NCI-H748 treated with DMSO at 0.1 percent for 48 hours (cell line): ENCODE measurements around the gene USP27X.

Experiments used
- DNase-seq: peaks from one replicate; lab custom pipeline; 2025; lab: John Stamatoyannopoulos, UW

The USP27X gene

DNA sequence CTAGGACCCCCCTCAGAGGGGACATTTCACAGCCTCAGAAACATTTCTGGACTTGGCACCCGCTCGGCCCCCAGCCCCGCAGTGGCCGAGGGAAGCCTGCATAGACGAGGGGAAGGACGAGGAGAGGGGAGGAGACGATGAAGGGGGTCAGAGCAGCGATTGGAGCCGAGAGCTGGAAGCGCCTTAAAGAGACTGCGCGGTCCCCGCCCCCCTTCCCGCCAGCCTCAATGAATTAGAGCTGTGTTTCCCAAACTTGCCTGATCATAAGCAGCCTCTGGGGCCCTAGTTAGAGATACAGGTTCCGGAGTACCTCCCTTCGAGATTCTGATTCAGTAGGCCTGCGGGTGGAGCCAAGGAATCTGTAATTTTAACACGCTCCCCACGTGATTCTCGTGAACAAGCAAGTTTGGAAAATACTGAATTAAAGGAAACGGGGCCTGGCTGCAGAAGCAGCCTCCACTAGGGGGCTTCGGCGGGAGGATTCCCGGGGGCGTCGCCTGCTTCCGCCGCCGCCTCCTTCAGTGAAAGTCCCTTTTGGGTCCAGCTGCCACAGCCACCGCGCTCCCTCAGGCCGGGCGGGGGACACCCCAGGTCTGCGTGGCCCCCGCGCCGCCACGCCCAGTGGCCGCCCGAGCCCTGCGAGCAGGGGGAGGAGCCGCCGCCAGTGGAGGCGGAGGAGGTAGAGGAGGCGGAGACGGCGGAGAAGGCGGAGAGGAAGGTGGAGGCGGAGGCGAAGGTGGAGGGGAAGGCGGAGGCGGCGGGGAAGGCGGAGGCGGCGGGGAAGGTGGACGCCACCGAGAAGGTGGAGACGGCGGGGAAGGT is at the start of gene USP27X:
Gene USP27X (plus strand): TSS at position 651 of the 822 bp plus-strand sequence. CDS start 824 bp downstream, outside the sequence.
- DNase-seq: peak; percentile 53

DNA sequence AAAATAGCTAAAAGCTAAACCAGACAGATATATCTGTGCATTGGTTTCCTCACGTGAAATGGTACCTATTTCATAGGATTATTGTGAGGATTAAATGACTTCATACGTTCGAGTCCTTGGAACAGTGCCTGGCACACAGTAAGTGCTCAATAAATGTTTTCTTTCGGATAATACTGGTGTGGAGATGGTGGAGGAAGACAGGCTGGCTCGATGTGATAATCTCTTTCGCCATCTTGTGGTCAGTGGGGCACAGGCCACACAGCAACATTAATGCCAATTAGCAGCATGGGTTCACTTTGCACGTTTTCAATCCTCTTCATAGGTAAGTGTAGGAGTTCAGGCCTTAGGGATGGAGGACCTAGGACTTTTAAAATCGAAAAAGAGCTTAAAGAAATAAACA is 40.9 kb upstream of the USP27X start:
- DNase-seq: peak; percentile 11

DNA sequence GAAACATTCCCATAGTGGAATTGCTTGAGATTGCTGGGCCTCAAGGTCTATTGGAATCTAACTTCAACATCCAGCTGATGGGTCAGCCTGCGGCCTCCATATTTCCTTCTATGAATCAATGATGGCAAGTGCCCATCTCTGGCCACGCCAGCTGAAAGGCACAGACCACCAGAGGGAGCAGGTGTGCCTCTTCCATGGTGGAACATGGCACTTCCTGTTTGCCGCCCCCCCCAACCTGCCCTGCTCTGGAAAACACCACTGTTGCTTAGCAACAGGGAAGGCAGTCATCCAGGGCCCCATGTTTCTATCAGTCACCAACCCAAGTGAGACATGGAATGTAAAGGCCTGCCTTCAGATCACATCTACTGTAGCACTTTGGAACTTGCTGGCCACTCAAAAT is 38.6 kb upstream of the USP27X start:
- DNase-seq: peak; percentile 85

DNA sequence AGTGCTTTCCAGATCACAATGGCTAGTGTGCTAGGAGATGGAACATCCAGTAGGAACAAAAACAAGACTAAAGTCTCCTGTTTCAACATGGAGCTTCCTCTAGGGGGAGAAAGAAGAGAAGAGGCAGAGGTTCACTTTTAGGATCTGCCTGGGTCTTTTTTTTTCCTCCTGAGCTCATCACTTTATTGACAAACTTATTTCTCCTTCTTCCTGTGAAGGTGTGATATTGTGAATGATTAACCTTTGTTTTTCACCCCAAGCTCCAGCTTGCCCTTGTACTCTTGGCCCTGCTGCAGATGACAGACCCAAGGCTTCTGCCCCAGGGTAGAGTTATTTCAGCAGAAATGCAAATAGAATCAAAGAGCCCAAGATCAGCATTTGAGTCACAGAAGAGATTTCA is 36.7 kb upstream of the USP27X start:
- no peak for DNase-seq

DNA sequence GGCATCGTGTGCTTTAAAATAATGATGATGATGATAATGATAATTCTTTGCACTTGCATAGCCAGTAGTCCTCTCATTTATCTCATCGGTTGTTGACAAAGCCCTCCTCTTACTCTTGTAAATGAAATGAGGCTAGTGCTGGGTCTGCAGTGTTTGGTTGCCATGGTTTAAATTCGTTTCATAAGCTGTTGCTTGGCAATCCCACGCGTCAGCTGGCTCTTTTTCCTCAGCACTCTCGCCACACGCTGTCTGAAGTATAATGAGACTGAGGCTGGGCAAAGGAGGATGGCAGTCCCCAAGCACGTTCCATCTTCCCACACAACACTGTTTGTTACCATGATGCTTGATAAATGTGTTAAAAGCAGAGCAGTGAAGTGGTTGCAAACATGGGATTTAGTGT is 34.7 kb upstream of the USP27X start:
- DNase-seq: peak; percentile 91

DNA sequence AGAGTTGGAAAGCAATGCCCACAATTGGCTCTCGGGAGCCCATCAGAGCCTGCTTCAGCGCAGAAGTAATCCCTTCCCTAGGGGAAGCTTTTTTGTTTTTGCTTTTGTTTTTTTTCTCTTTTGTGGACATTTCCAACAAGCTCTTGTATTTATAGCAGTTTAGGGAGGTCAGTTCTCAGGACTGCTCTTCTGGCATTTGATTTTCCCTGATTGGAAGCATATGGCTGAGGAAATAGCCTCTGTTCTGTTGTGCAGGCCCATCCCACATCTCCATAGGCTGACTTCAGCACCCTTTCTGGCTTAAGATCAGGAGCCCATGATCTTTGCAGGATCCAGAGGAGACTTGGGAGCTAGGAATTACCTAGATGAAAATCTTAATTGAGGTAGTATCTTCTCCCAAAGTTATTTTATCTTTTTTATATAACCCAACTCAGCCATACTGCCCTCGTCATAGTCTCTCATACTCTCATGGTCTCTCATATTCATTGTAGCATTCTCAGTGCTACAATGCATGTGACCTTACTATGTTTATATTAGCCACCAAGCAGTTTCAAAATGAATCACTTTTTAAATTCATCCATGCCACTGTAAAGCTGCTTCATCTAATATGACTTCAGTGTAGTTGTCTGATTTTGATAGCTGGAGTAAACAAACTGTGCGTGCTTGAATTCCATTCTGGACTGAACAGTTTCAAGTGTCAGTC is 33.4 kb upstream of the USP27X start:
- DNase-seq: no peak

DNA sequence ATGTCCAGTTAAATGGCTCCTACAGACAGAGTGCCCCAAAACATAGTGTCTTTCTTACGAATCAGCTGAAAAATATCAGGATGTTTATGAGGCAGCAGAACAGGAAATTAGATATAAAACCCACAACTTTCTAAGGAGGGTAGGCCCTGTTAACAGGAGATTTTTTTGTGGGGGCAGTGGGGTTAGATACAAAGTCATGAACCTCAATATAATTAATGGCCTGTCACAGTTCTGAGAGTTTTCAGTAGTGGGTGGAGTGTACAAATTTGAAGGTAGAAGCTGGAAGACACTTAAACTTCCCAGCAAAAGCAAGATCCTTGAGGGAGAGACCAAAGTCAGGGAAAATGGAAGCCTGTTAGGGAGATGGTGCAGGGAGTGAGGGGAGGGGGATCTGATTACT is 32.8 kb upstream of the USP27X start:
- no peak for DNase-seq

DNA sequence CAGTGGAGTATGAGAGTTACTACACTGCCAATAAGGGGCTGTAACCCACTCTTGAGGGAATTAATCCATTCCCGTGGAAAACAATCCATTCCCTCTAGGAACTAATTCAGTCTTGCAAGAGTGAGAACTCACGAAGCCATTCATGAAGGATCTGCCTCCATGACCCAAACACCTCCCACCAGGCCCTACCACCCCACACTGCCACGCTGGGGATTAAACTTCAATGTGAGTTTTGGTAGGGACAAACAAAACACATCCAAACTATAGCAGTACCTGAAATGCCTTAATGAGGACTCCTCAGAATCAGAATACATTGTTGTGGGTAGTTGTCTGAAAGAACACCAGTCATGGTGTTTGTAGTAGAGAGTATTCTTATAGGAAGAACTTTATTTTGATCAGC is 31.0 kb upstream of the USP27X start:
- no peak for DNase-seq

DNA sequence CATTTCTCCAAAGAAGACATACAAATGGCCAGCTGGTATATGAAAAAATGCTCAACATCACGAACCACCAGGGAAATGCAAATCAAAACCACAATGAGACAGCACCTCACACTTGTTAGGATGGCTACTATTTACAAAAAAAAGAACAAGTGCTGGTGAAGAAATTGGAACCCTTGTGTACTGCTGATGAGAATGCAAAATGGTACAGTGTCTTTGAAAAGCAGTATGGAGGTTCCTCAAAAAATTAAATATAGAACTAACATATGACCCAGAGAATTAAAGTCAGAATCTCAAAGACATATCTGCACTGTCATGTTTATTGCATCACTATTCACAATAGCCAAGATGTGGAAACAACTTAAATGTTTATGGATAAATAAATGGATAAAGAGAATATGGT is 29.3 kb upstream of the USP27X start:
- DNase-seq: no peak

DNA sequence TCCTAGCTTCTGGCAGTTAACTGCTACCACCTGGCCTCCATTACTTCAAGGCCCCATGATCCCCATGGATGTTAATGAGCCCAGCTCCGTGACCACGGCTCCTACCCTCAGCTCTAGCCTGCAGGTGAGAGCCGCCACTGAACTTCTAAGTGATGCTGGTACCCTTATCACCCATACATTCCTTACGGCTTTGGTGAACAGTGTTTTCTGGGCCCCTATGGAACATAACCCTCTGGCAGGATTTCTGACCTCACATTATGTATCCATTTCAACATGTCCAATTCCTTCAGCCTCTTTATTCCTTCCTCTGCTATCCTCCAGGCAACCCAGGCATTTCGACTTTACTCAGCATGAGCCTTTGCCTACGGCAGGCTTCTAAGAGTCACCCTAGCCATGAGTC is 25.6 kb upstream of the USP27X start:
- no peak for DNase-seq

DNA sequence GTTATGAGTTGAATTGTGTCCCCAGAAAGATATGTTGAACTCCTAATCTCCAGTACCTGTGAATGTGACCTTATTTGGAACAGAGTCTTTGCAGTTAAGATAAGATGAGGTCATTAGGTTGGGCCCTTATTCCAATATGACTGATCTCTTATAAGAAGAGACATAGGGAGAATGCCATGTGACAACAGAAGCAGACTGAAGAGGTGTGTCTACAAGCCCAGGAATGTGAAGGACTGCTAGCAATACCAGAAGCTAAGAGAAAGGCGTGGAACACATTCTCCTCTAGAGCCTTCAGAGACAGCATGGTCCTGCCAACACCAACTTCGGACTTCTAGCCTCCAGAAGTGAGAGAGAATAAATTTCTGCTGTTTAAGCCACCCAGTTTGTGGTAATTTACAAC is 22.5 kb upstream of the USP27X start:
- no peak for DNase-seq

DNA sequence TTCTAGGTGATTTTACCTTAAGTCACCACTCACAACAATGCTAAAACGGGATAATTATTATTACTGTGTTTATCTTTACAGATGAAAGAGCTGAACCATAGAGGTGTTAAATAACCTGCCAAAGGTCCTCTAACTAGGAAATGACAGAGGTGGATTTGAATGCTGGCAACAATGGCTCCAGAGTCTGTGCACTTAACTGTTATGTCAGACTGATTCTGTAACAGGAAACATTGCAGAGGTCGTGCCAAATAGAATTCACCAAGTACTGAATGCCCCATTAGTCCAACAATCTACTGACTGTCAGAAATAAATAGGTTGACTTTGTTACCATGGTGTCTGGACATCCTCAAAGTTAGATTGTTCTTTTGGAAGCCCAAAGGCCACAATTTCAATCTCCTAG is 20.9 kb upstream of the USP27X start:
- no peak for DNase-seq

DNA sequence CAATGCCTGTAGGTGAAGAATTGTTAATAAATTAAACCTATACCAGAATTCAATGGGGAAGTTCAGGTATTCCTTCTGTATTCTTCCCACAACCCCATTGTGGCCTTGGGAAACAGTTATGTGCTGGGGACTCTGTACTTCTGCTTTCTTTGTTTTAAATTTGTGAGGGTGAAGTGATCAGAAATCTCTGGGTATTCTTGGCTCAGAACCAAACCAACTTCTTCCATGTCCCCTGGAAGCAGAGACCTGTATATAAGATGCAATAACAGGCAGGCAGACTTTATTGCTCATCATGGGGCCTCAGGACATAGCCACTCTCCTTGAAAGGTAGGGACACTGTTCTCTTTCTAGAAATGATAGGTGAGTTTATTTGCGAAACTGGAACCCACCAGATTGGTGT is 19.8 kb upstream of the USP27X start:
- no peak for DNase-seq

DNA sequence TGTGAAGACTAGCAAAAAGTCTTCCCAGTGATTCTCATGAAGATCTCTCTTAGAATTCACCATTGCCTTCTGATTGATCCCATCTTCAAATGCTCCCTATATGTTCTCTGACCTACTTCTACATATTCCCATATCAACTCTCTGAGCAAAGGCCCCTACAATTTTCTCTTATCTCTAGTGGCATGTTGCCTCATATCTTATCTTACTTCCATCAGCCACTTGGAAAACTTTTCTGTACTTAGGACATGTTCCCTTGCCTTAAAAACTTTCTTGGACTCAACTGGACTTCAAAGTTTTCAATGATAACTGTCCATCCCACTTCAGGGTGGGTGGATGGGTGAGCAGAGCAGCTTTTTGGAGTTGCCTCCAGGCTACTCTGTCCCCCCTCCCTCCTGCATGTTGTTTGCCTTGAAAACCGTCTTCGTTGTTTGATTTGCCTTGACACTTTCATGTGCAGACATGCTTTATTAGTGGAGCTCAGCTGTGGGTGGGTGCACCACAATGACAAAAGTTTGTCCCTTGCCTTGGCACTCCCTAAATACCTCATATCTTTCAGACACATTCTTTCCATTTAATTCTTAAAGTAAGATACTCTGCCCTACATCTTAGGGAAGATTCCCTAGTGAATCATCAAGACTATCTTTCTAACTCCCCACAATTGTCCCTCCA is 18.3 kb upstream of the USP27X start:
- no peak for DNase-seq

DNA sequence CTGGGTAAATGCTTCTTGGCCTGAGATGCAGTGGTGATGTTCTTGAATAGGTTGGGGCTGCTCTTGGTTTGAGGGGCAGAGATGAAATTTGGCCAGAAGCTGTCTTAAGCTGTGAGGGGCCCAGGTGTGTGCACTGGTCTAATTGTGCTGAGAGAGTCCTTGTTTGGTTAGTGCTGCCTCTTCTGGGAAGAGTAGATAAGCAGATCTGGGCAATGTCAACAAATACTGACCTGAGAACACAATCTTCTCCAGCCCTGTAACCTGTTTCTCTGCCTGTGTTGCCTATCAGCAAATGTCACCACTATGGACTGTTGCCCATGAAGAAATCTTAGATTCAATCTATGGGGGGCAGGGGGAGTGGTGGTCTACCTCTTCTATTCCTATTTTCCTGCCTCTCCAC is 17.2 kb upstream of the USP27X start:
- no peak for DNase-seq

DNA sequence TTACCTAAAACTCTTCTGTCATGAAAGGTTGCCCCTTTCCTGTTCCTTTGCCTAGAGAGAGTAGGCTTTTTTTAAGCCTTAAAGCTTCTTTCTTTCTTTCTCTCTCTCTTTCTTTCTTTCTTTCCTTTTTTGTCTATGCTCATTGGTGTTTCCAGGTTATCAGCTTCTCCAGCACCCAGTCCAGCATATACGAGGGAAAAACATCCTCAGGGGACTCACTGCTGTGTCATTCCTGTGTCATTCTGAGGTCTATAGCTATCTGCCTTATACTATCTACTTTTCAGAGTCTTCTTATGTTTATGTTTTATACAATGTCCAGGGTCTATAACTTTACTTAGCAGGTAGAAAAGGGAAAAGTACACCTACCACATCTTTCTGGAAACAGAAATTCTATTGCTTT is 10.5 kb upstream of the USP27X start:
- DNase-seq: no peak

DNA sequence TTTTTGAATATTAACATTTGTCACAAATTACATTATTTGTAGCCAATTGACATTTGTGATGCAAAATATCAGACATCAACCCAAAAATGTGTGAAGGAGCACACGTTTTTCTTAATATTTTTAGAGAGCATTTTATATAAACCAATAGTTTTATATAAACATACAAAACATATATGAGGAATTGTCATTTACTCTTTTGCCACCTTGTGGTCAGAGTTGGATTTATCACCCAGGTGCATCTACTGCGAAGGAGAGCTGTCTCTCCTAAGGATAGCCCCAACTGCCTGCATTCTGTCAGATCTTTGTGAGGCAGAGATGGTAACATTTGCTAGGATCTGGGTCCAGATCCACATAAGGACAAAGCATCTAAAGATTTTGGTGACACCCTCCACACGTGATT is 2.5 kb upstream of the USP27X start:
- DNase-seq: peak; percentile 53

DNA sequence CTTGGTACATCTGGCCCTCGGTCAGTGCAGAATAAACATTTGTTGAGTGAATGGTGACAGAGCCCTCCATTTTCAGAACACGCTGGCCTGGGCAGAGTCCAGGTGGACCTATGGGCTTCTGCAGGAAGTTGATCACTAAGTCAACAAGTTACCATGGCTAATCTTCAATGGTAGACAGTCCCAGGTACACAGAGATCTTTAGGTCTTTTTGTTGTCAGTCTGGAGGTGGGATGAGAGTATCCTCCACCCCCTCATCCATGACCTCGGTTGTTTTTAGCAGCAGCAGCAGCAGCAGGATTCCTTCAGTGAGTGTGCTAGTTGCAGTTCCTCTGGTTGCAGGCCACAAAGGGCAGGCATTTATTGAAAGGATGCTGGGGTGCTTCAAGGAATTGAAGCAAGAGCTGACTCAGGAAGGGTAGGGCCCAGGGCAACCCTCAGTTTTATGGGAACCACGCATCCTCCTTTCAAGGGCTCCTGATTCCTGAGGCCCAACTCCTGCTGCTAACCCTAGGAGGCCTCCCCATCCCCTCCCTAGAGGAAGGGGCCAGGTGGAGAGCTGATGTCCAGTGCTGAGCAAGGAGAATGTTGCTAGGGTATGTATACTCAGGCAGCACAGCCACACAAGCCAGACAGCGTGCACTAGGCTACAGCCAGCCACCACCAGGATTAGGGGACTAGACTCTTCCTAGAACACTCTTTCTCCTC is 1.7 kb upstream of the USP27X start:
- no peak for DNase-seq

DNA sequence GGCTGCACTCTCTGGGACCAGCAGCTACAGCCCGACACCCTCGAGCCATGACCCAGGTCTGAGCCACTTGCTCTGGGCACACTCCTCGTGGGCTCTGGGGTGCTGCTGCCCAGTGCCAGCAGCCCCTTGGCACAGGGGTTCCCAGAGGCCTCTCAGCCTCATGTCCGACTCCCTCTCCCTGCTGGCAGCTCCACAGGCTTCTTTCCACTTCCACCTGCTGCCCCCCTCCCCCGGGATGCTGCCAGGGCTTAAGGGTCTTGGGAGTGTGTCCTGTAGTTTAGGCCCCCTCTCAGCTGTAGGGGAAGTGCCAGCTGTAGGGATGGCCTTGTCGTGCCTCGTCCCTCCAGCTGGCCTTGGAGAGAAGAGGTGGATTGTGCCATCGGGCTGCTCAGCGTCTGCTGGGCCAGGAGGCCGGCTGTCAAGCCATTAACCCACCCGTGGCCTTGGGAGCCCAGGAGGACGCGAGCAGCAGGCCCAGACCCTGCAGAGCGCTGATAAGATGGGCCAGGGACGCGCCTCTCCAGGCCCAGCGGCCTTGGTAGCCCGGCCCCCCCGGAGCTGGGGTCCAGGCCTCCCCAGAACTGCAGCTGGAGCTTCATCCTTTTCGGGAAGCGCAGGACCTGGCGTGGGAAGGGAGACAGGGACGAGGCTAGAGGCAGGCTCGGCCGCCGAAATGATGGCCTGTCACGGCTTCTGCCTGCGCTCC is 1.0 kb upstream of the USP27X start:
- DNase-seq: no peak

DNA sequence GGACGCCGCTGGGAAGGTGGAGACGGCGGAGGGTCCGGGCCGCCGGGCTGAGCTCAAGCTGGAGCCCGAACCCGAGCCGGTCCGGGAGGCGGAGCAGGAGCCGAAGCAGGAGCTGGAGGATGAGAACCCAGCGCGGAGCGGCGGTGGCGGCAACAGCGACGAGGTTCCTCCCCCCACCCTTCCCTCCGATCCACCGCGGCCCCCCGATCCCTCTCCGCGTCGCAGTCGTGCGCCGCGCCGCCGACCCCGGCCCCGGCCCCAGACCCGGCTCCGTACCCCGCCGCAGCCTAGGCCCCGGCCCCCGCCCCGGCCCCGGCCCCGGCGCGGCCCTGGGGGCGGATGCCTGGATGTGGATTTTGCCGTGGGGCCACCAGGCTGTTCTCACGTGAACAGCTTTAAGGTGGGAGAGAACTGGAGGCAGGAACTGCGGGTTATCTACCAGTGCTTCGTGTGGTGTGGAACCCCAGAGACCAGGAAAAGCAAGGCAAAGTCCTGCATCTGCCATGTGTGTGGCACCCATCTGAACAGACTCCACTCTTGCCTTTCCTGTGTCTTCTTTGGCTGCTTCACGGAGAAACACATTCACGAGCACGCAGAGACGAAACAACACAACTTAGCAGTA is 483 bp downstream of the USP27X start:
- no peak for DNase-seq

DNA sequence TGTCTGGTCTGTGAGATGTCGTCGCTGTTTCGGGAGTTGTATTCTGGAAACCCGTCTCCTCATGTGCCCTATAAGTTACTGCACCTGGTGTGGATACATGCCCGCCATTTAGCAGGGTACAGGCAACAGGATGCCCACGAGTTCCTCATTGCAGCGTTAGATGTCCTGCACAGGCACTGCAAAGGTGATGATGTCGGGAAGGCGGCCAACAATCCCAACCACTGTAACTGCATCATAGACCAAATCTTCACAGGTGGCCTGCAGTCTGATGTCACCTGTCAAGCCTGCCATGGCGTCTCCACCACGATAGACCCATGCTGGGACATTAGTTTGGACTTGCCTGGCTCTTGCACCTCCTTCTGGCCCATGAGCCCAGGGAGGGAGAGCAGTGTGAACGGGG is 1.4 kb downstream of the USP27X start:
- no peak for DNase-seq
